ENCODE results near the gene FBXO3.

GRCh38 chr11:33725496-33725895 is 48.8 kb downstream of the FBXO3 start:
- TF ChIP-seq CTCF (IDR thresholded peaks at IDR 0.05) (no peak), EZH2 (IDR thresholded peaks at IDR 0.05) (no peak)
